ENCODE measurements around the gene FURIN.

Gene FURIN

GRCh38 chr15:90903733-90904536 lies 35.5 kb downstream of the FURIN start:
- peak; percentile 1; the same call in 1 of the 3 replicates for ATAC-seq
- TF ChIP-seq BACH2 (CRISPR knock-in tag; IDR thresholded peaks at IDR 0.05; ENCODE audit: borderline replicate concordance) (no peak), CREB5 (CRISPR knock-in tag; IDR thresholded peaks at IDR 0.05; ENCODE audit: low read depth) (no peak), SNAI2 (CRISPR knock-in tag; IDR thresholded peaks at IDR 0.05) (no peak), TOX (CRISPR knock-in tag; IDR thresholded peaks at IDR 0.05; ENCODE audit: borderline replicate concordance) (no peak), PPARA (CRISPR knock-in tag; IDR thresholded peaks at IDR 0.05; ENCODE audit: borderline replicate concordance) (no peak), ESRRG (CRISPR knock-in tag; IDR thresholded peaks at IDR 0.05) (no peak), ISL1 (CRISPR knock-in tag; IDR thresholded peaks at IDR 0.05) (no peak), ARNTL (CRISPR knock-in tag; IDR thresholded peaks at IDR 0.05; ENCODE audit: borderline replicate concordance, low read depth) (no peak), ZFP30 (CRISPR knock-in tag; IDR thresholded peaks at IDR 0.05) (no peak), POU6F1 (CRISPR knock-in tag; IDR thresholded peaks at IDR 0.05; ENCODE audit: borderline replicate concordance, low read depth) (no peak)

GRCh38 chr15:90904746-90905145 lies 36.4 kb downstream of the FURIN start:
- no peak for ATAC-seq
- no peak for TF ChIP-seq ESRRG (CRISPR knock-in tag; IDR thresholded peaks at IDR 0.05)
- no peak for TF ChIP-seq ZNF70 (CRISPR knock-in tag; IDR thresholded peaks at IDR 0.05)

GRCh38 chr15:90905306-90906180 lies 37.2 kb downstream of the FURIN start:
- no peak for ATAC-seq
- TF ChIP-seq ZFP3 (CRISPR knock-in tag; IDR thresholded peaks at IDR 0.05): no peak
- no peak for TF ChIP-seq CSDC2 (CRISPR knock-in tag; IDR thresholded peaks at IDR 0.05)
- no peak for TF ChIP-seq TSHZ2 (CRISPR knock-in tag; IDR thresholded peaks at IDR 0.05)
- no peak for TF ChIP-seq ZNF8 (CRISPR knock-in tag; IDR thresholded peaks at IDR 0.05)
- TF ChIP-seq ISL1 (CRISPR knock-in tag; IDR thresholded peaks at IDR 0.05): no peak
- TF ChIP-seq OSR1 (CRISPR knock-in tag; IDR thresholded peaks at IDR 0.05): no peak
- no peak for TF ChIP-seq RARB (CRISPR knock-in tag; IDR thresholded peaks at IDR 0.05)
- TF ChIP-seq ZNF565 (CRISPR knock-in tag; conservative IDR thresholded peaks at IDR 0.05; ENCODE audit: low read depth): no peak
- TF ChIP-seq ESRRG (CRISPR knock-in tag; IDR thresholded peaks at IDR 0.05): no peak
- no peak for TF ChIP-seq SNAI2 (CRISPR knock-in tag; IDR thresholded peaks at IDR 0.05)
- TF ChIP-seq GLIS3 (CRISPR knock-in tag; IDR thresholded peaks at IDR 0.05): no peak

GRCh38 chr15:90906181-90906849 lies 37.9 kb downstream of the FURIN start:
- no peak for TF ChIP-seq ZC3H10 (CRISPR knock-in tag; IDR thresholded peaks at IDR 0.05)
- ATAC-seq: no peak

All from SK-N-SH treated with all-trans-retinoic acid at 6 μM for 48 hours (cell line).